Prostate gland (tissue), 2 donors: ENCODE data around the gene CWC25.

Experiments used
- POLR2AphosphoS5 ChIP-seq: sonication (generic); formaldehyde crosslinking; IDR thresholded peaks from one replicate; pipeline ENCODE4 v1.6.1; 2017; ENCODE audit warnings: antibody characterized with exemption
- TF ChIP-seq, protein P1 (sequence below), 4 experiments: fragments of 200-600 bp in 2 of 4; fragments of 450-650 bp in 2 of 4; sonication (generic) in 2 of 4; IDR thresholded peaks; 1 replicate in 3 of 4; 2 replicates in 1 of 4; pipeline ENCODE4 v1.5.1; 2016 to 2019; ENCODE audit warnings: antibody characterized with exemption in 4 of 4, mild to moderate bottlenecking in 2 of 4, moderate library complexity in 2 of 4

DNA sequence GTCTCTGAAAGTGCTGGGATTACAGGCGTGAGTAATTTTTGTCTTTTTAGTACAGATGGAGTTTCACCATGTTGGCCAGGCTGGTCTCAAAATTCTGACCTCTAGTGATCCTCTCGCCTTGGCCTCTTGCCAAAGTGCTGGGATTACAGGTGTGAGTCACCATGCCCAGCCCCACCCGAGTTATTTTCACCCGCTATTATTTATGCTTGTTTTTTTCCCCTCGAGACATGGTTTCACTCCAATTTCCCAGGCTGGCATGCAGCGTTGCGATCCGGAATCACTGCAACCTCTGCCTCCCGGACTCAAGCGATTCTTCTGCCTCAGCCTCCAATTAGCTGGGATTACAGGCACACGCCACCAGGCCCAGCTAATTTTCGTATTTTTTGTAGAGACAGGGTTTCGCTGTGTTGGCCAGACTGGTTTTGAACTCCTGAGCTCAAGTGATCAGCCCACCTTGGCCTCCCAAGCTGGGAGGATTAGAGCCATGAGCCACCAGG, 19.2 kb upstream of the CWC25 start:
- TF ChIP-seq POLR2AphosphoS5: no peak
- TF ChIP-seq, protein P1, sequence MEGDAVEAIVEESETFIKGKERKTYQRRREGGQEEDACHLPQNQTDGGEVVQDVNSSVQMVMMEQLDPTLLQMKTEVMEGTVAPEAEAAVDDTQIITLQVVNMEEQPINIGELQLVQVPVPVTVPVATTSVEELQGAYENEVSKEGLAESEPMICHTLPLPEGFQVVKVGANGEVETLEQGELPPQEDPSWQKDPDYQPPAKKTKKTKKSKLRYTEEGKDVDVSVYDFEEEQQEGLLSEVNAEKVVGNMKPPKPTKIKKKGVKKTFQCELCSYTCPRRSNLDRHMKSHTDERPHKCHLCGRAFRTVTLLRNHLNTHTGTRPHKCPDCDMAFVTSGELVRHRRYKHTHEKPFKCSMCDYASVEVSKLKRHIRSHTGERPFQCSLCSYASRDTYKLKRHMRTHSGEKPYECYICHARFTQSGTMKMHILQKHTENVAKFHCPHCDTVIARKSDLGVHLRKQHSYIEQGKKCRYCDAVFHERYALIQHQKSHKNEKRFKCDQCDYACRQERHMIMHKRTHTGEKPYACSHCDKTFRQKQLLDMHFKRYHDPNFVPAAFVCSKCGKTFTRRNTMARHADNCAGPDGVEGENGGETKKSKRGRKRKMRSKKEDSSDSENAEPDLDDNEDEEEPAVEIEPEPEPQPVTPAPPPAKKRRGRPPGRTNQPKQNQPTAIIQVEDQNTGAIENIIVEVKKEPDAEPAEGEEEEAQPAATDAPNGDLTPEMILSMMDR (IDR thresholded peaks at IDR 0.05): no peak
